Gastrocnemius medialis (tissue), 4 donors: ENCODE data around the gene LRRK1.

Experiments
- POLR2A ChIP-seq, 2 donors: fragments of 450-650 bp; IDR thresholded peaks; one replicate each; pipeline ENCODE4 v1.6.1; 2017; ENCODE audit warnings: antibody characterized with exemption in 2 of 2, mild to moderate bottlenecking in 2 of 2, moderate library complexity in 2 of 2
- TF ChIP-seq, protein P1 (sequence below), 5 experiments: fragments of 450-650 bp in 3 of 5; fragments of 200-600 bp in 2 of 5; sonication (generic) in 2 of 5; IDR thresholded peaks in 4 of 5; conservative IDR thresholded peaks in 1 of 5; 1 replicate in 4 of 5; 2 replicates in 1 of 5; pipeline ENCODE4 v1.5.1; 2016 to 2019; ENCODE audit warnings: antibody characterized with exemption in 5 of 5, mild to moderate bottlenecking in 3 of 5, moderate library complexity in 3 of 5

DNA sequence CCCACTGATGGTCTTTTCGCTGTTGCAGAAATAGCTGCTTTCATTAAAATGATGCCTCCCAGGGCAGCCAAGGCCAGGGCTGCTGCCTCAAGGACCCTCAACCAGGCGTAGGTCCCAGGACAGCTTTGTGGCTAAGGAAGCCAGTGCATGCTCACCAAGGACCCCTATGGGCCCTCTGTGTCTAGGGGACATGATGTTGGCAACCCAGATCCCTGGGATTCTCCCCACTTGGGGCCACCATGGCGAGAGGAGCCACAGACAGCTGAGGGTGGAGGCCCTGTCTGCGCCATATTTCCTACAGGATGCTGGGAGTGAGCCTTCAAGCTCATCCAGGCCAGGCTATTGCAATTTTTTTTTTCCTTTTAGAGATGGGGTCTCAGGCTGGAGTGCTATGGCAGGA, 195.5 kb downstream of the LRRK1 start:
- TF ChIP-seq POLR2A (IDR thresholded peaks at IDR 0.05): no peak
- TF ChIP-seq, protein P1, sequence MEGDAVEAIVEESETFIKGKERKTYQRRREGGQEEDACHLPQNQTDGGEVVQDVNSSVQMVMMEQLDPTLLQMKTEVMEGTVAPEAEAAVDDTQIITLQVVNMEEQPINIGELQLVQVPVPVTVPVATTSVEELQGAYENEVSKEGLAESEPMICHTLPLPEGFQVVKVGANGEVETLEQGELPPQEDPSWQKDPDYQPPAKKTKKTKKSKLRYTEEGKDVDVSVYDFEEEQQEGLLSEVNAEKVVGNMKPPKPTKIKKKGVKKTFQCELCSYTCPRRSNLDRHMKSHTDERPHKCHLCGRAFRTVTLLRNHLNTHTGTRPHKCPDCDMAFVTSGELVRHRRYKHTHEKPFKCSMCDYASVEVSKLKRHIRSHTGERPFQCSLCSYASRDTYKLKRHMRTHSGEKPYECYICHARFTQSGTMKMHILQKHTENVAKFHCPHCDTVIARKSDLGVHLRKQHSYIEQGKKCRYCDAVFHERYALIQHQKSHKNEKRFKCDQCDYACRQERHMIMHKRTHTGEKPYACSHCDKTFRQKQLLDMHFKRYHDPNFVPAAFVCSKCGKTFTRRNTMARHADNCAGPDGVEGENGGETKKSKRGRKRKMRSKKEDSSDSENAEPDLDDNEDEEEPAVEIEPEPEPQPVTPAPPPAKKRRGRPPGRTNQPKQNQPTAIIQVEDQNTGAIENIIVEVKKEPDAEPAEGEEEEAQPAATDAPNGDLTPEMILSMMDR (IDR thresholded peaks at IDR 0.05 in 4 of 5, conservative IDR thresholded peaks at IDR 0.05 in 1 of 5): no peak
